Urinary bladder (tissue), 4 donors: ENCODE results near the gene AGPAT4. TPM values are rescaled to one million over a fixed set of nuclear protein-coding genes. Genes with fewer than 3 reads are reported as not detected.

ENCODE experiments used
- DNase-seq: peaks from one replicate; pipeline ENCODE4 v3.0.0-alpha.2; 2015; ENCODE audit errors: extremely low spot score
- H3K27ac ChIP-seq: one replicate; pipeline ENCODE4 v1.5.1; 2013; ENCODE audit warnings: low read depth, mild to moderate bottlenecking, moderate library complexity
- H3K36me3 ChIP-seq: one replicate; pipeline ENCODE4 v1.6.1; 2013; ENCODE audit warnings: mild to moderate bottlenecking, moderate library complexity; ENCODE audit not compliant: insufficient read depth
- H3K4me1 ChIP-seq: one replicate; pipeline ENCODE4 v1.6.1; 2013; ENCODE audit warnings: mild to moderate bottlenecking, moderate library complexity; ENCODE audit not compliant: insufficient read depth
- H3K4me3 ChIP-seq: one replicate; pipeline ENCODE4 v1.5.1; 2013; ENCODE audit warnings: low read depth, low read length
- WGBS: extraction: QIAGEN DNeasy Blood & Tissue Kit; methylation state at CpG from one replicate; pipeline ENCODE4 v1.1.7; 2013; 5-methylcytosine and 5-hydroxymethylcytosine counted together
- polyA plus RNA-seq: library from polyadenylated mRNA; stranded (reverse); fragments of 200-250 nt; gene quantifications from one replicate; pipeline ENCODE4 v1.2.3, GENCODE V29; 2013
- total RNA-seq: library from RNA; depleted of rRNA; stranded (reverse); fragments of >200 nt; gene quantifications from one replicate; pipeline ENCODE4 v1.2.3, GENCODE V29; 2014
- donor health status: healthy with polysubstance abuse.
- donor health status: healthy.

The AGPAT4 gene
- total and polyA plus RNA-seq, 2 donors = 4.5 to 26.4 TPM

DNA sequence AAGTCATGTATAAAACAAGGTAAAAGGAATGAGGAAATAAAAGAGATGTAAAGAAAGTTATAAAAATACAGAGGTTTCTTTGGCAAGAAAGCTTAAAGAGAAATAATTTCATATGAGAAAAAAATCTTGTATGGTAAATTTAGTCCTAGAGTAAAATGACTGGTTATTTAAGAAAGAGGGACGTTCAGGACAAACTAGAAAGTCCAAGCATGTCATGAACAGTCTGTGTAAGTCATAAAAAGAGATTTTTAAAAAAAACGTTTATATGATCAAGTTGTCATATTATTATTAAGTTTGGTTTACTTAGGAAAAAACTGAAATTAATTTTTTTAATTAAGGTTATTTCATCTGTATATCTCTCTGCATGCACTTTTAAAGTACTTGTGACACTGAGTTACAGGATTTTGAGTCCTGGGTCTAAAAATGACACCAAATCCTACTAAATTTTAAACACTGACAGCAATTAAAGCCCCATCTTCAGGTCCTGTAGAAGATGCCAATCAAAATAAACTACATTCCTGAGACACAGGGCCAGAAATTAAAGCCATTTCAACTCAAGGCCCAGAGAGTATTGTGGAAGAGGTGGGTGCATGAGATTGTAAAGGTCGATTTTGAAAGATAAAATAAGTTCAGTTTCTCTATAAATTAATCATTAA, 62.4 kb downstream of the AGPAT4 start:
- no peak overlapping the region for H3K4me3 ChIP-seq
- no peaks in the 10 kb centered on the region for H3K36me3 ChIP-seq
- WGBS = 84% methylated on average over 3 of the region's 3 CpGs
- no peak overlapping the region for H3K27ac ChIP-seq
- H3K4me1 ChIP-seq = no peaks in the 10 kb centered on the region
- no peak for DNase-seq

DNA sequence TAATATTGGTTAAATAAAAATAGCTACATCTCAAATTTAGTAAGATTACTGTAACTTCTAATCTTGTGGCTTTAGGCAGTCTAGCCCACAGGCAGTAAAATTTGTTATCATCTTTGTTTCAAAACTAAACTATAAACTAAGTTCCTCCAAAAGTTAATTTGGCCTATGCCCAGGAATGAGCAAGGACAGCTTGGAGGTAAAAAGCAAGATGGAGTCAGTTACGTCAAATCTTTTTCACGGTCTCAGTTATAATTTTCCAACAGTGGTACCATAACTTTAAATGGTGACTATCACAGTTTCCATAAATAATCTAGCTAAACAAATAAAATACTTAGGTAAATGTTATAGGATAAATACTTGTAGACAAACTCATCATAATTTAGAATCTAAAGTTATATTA, 63.0 kb downstream of the AGPAT4 start:
- H3K4me3 ChIP-seq = no peak overlapping the region
- no peak for DNase-seq
- no peaks in the 10 kb centered on the region for H3K36me3 ChIP-seq
- WGBS = 95% methylated on average over 2 of the region's 2 CpGs
- H3K27ac ChIP-seq = no peak overlapping the region
- no peaks in the 10 kb centered on the region for H3K4me1 ChIP-seq

GRCh38 chr6:161207200-161207599, 66.7 kb downstream of the AGPAT4 start:
- no peaks in the 10 kb centered on the region for H3K36me3 ChIP-seq
- WGBS = 95% methylated on average over 4 of the region's 4 CpGs
- H3K4me3 ChIP-seq = no peak overlapping the region
- H3K27ac ChIP-seq = no peak overlapping the region
- DNase-seq = no peak
- no peaks in the 10 kb centered on the region for H3K4me1 ChIP-seq

GRCh38 chr6:161204866-161205557, 68.8 kb downstream of the AGPAT4 start:
- H3K36me3 ChIP-seq = no peaks in the 10 kb centered on the region
- H3K4me3 ChIP-seq = no peak overlapping the region
- no peak overlapping the region for H3K27ac ChIP-seq
- no peak for DNase-seq
- WGBS = 71% methylated on average over 11 of the region's 11 CpGs
- no peaks in the 10 kb centered on the region for H3K4me1 ChIP-seq

GRCh38 chr6:161200610-161201370, 73.1 kb downstream of the AGPAT4 start:
- no peaks in the 10 kb centered on the region for H3K36me3 ChIP-seq
- H3K4me1 ChIP-seq = no peaks in the 10 kb centered on the region
- WGBS = 87% methylated on average over 8 of the region's 8 CpGs
- no peak overlapping the region for H3K27ac ChIP-seq
- no peak overlapping the region for H3K4me3 ChIP-seq
- DNase-seq = no peak

GRCh38 chr6:161199850-161200249, 74.0 kb downstream of the AGPAT4 start:
- WGBS = 88% methylated on average over 4 of the region's 4 CpGs
- Histone ChIP-seq H3K4me3 (no peak overlapping the region), H3K27ac (no peak overlapping the region), H3K36me3 (no peaks in the 10 kb centered on the region), H3K4me1 (no peaks in the 10 kb centered on the region)
- no peak for DNase-seq

DNA sequence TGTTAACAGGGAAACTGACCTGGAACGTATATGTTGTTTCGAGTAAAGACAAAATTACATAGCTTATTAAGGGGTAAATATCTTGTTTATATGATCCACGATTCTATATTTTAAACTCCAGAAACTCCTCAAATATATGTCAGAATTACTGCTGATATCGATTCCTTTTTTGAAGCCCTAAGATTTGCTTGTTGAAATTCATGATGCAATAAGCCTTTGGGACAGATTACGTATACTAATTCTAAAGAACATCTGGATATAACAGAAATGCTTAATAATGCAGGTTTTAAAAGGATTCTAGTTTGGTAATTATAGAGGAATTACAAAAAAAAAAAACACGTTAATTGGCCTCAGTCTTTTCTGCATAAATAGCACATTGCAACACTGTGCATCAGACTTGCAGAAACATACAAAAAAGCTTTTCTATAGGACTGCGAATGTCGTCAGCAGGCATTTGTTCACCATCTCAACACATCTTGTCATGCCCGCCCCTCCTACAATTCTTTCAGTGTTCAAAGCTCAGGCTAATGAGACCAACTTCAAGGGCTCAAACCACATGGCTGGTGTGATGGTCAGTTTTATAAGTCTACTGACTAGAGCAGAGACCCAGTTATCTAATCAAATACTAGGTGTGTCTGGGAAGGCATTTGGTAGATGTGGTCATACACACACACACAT, 74.9 kb downstream of the AGPAT4 start:
- H3K36me3 ChIP-seq = no peaks in the 10 kb centered on the region

GRCh38 chr6:161198176-161198575, 75.7 kb downstream of the AGPAT4 start:
- H3K4me1 ChIP-seq = no peaks in the 10 kb centered on the region
- no peak overlapping the region for H3K27ac ChIP-seq
- H3K36me3 ChIP-seq = no peaks in the 10 kb centered on the region
- no peak overlapping the region for H3K4me3 ChIP-seq
- DNase-seq = no peak
- 64% methylated on average over 4 of the region's 4 CpGs for WGBS

More for the DNA sequence above, 74.9 kb downstream of the AGPAT4 start:
- 89% methylated on average over 9 of the region's 9 CpGs for WGBS
- Histone ChIP-seq H3K27ac (no peak overlapping the region), H3K4me1 (no peaks in the 10 kb centered on the region), H3K4me3 (no peak overlapping the region)
- no peak for DNase-seq

DNA sequence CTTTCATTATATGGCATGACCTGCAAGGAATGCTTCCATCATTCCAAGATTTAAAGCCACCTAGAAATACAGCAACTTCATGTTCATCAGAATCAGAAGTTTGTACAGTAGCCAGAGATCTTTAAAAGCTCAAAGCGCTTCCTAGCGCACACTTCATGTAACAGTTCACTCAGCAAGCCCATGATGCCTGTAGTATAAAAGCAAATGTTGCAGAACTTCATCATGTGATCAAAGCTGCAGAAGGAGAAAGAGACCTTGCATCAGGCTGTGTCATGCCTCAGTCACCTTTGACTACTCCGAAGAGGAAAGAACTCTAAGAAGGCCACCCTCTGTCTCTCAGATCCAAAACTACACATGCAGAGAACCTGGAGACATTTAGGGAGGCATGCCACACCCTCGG, 78.5 kb downstream of the AGPAT4 start:
- Histone ChIP-seq H3K27ac (no peak overlapping the region), H3K4me3 (no peak overlapping the region), H3K4me1 (no peaks in the 10 kb centered on the region), H3K36me3 (no peaks in the 10 kb centered on the region)
- no peak for DNase-seq
- 92% methylated on average over 4 of the region's 4 CpGs for WGBS

DNA sequence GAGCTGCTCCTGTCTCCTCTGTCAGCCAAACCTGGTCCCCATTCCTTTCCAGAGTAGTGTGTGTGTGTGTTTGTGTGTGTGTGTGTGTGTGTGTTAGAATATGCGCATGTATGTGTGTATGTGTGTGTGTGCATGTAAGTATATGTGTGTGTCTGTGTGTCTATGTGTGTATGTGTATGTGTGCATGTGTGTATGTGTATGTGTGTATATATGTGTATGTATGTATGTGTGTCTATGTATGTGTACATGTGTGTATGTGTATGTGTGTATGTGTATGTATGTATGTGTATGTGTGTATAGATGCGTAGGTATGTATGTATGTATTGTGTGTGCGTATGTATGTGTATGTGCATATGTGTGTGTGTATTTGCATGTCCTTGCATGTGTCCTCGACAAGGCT, 79.5 kb downstream of the AGPAT4 start:
- DNase-seq = no peak
- no peaks in the 10 kb centered on the region for H3K36me3 ChIP-seq
- no peak overlapping the region for H3K27ac ChIP-seq
- H3K4me1 ChIP-seq = no peaks in the 10 kb centered on the region
- no peak overlapping the region for H3K4me3 ChIP-seq
- WGBS = 94% methylated on average over 4 of the region's 4 CpGs

DNA sequence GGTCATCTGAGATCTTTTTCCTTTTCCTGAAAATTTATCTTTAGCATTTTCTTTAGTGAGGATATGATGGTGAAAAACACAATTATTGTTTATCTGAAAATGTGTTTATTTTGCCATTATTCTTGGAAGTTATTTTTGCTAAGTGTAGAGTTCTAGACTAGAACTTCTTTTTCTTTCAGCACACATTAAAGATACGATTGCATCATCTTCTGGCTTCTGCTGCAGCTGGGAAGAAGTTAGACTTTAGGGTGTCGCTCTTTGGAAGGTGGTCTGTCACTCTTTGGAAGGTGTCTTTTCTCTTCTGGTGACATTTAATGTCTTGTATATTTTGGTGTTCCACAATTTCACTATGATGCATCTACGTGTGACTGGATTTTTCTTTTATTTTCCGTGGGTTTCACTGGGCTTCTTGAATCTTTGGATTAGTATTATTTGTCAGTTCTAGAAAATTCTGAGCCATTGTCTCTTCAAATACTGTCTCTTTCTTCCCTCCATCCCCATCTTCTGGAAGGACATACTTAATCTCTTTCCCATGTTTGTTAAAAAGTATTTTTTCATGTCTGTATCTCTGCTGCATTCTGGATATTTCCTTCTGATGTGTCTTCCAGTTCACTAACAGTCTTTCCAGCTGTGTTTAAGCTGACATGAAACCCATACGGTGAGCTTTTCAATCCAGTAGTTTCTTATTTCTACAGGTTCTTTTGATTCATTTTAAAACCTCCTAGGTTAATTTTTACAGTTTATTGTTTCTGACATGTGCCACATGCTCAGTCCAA, 81.0 kb downstream of the AGPAT4 start:
- Histone ChIP-seq H3K27ac (no peak overlapping the region), H3K4me1 (no peaks in the 10 kb centered on the region), H3K36me3 (no peaks in the 10 kb centered on the region), H3K4me3 (no peak overlapping the region)
- 97% methylated on average over 5 of the region's 5 CpGs for WGBS
- DNase-seq = no peak

DNA sequence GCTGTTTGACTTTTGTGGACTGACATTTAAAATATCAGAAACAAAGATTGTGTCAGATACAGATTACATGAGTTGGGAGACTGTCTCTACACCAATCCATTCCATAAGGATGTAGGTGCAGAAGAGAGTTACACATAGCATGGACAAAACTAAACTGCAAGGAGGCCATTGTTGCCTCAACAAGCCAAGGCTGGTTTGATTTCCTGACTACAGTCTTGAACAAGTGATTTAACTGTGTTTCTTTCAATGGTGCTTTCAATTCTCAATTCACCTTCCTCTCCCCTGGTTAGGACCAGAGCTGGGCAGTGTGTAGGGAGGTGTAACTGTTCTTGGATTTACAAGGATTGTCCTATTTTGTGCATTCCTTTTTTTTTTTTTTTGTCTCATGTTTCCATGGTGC, 82.2 kb downstream of the AGPAT4 start:
- DNase-seq = no peak
- no peak overlapping the region for H3K27ac ChIP-seq

DNA sequence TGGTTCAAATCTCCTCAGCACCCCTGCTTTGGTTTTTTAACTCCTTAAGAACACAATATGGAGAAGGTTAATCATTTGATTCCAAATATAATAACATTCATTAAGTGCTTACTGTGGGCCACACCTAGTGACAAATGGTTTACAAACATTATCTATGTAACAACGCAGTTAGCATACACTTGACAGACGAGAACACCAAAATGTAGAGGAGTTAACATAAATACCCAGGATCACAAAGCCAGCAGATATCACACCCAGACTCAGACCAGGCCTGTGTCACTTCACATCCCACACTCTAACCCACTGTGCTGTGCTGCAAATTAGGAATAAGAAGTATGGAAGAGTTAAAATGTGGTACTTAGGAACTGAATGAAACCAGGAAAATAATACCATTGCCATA, 82.9 kb downstream of the AGPAT4 start:
- no peaks in the 10 kb centered on the region for H3K36me3 ChIP-seq
- DNase-seq = no peak
- no peak overlapping the region for H3K27ac ChIP-seq
- H3K4me1 ChIP-seq = no peaks in the 10 kb centered on the region
- WGBS = 81% methylated on average over 2 of the region's 2 CpGs
- no peak overlapping the region for H3K4me3 ChIP-seq

More for the DNA sequence above, 82.2 kb downstream of the AGPAT4 start:
- H3K4me1 ChIP-seq = no peaks in the 10 kb centered on the region
- no peak overlapping the region for H3K4me3 ChIP-seq
- H3K36me3 ChIP-seq = no peaks in the 10 kb centered on the region
